Astrocyte (in vitro differentiated cells and primary cell): Measurements from ENCODE around the gene BCR. TPM values are rescaled to one million over a fixed set of nuclear protein-coding genes. Genes with fewer than 3 reads are reported as not detected.
A peak's percentile ranks its signal among the peaks of the same experiment; 100 is the strongest.

Experiments
- DNase-seq: peaks from one replicate; pipeline ENCODE4 v3.0.0-alpha.2; 2010; ENCODE audit warnings: low read depth
- FAIRE-seq: peaks from 2 replicates; lab custom pipeline; 2011; peaks lifted over from hg19 to GRCh38; lab: Jason Lieb, UNC
- H2AFZ ChIP-seq: 2 replicates; pipeline ENCODE4 v1.6.0; 2012; ENCODE audit warnings: low read depth, low read length, inconsistent platforms
- H3K27ac ChIP-seq: 2 replicates; pipeline ENCODE4 v1.5.1; 2011; ENCODE audit warnings: low read depth, low read length, inconsistent platforms
- H3K27me3 ChIP-seq: 2 replicates; pipeline ENCODE4 v1.6.0; 2011; ENCODE audit warnings: low read length, inconsistent platforms; ENCODE audit not compliant: insufficient read depth
- H3K36me3 ChIP-seq: 2 replicates; pipeline ENCODE4 v1.5.1; 2011; ENCODE audit warnings: low read length, inconsistent platforms; ENCODE audit not compliant: insufficient read depth
- H3K4me1 ChIP-seq: 2 replicates; pipeline ENCODE4 v1.5.1; 2011; ENCODE audit warnings: low read length, inconsistent platforms; ENCODE audit not compliant: insufficient read depth
- H3K4me2 ChIP-seq: 2 replicates; pipeline ENCODE4 v1.6.0; 2012; ENCODE audit warnings: low read length, inconsistent platforms
- H3K4me3 ChIP-seq: 2 replicates; pipeline ENCODE4 v1.5.1; 2011; ENCODE audit warnings: low read depth, mild to moderate bottlenecking, low read length, inconsistent platforms; ENCODE audit not compliant: insufficient read depth
- H3K79me2 ChIP-seq: 2 replicates; pipeline ENCODE4 v1.6.0; 2012; ENCODE audit warnings: mild to moderate bottlenecking, low read length, inconsistent platforms; ENCODE audit not compliant: insufficient read depth
- H3K9ac ChIP-seq: 2 replicates; pipeline ENCODE4 v1.6.0; 2012; ENCODE audit warnings: mild to moderate bottlenecking, low read length, inconsistent platforms
- H3K9me3 ChIP-seq: 2 replicates; pipeline ENCODE4 v1.5.1; 2012; ENCODE audit warnings: low read depth, mild to moderate bottlenecking, low read length, inconsistent platforms; ENCODE audit not compliant: insufficient read depth
- H4K20me1 ChIP-seq: 2 replicates; pipeline ENCODE4 v1.6.0; 2012; ENCODE audit warnings: low read length, inconsistent platforms; ENCODE audit not compliant: insufficient read depth
- H3K27ac Mint-ChIP-seq: one replicate; pipeline ENCODE4 v1.8.0; 2021; ENCODE audit warnings: mild to moderate bottlenecking, mixed read lengths; ENCODE audit not compliant: unreplicated experiment
- H3K27me3 Mint-ChIP-seq: one replicate; pipeline ENCODE4 v1.8.0; 2021; ENCODE audit warnings: low read depth, mixed read lengths; ENCODE audit not compliant: unreplicated experiment
- H3K36me3 Mint-ChIP-seq: one replicate; pipeline ENCODE4 v1.8.0; 2021; ENCODE audit warnings: low read depth, mixed read lengths; ENCODE audit not compliant: unreplicated experiment
- H3K4me1 Mint-ChIP-seq: one replicate; pipeline ENCODE4 v1.8.0; 2021; ENCODE audit warnings: low read depth, mixed read lengths; ENCODE audit not compliant: unreplicated experiment
- H3K4me3 Mint-ChIP-seq: one replicate; pipeline ENCODE4 v1.8.0; 2021; ENCODE audit warnings: mild to moderate bottlenecking, moderate library complexity, mixed read lengths; ENCODE audit not compliant: unreplicated experiment
- H3K9me3 Mint-ChIP-seq: one replicate; pipeline ENCODE4 v1.8.0; 2021; ENCODE audit warnings: mild to moderate bottlenecking, mixed read lengths; ENCODE audit not compliant: unreplicated experiment
- CTCF ChIP-seq: IDR thresholded peaks from 2 replicates; pipeline ENCODE4 v1.5.1; 2011; ENCODE audit warnings: low read depth, mild to moderate bottlenecking, inconsistent platforms, low read length, moderate library complexity; ENCODE audit not compliant: insufficient read depth
- EZH2 ChIP-seq: IDR thresholded peaks from 2 replicates; pipeline ENCODE4 v1.6.1; 2012; ENCODE audit warnings: mild to moderate bottlenecking, low read length, inconsistent platforms; ENCODE audit not compliant: insufficient read depth
- total RNA-seq: library from RNA; stranded (reverse); gene quantifications from 2 replicates; pipeline ENCODE4 v1.2.1, GENCODE V29; 2021

Gene BCR
- total RNA-seq, 1 donor from 2014 or later = 48.9 TPM

- Histone ChIP-seq H3K36me3 (no peaks in the 10 kb centered on the region), H3K27ac (no peak overlapping the region), H2AFZ (no peak overlapping the region), H3K79me2 (no peaks in the 10 kb centered on the region), H4K20me1 (peaks cover 16% of the 10 kb centered on the region), H3K4me3 (no peak overlapping the region), H3K4me2 (peak overlapping the region; percentile 33), H3K27me3 (no peaks in the 10 kb centered on the region), H3K4me1 (peaks cover 28% of the 10 kb centered on the region), H3K9me3 (no peaks in the 10 kb centered on the region), H3K9ac (no peak overlapping the region)
- DNase-seq (peak; percentile 64), FAIRE-seq (no peak)
- no peak overlapping the region for H3K4me3 Mint-ChIP-seq
- H3K4me1 Mint-ChIP-seq = peaks cover 7% of the 10 kb centered on the region
- no peaks in the 10 kb centered on the region for H3K27me3 Mint-ChIP-seq
- H3K27ac Mint-ChIP-seq = no peak overlapping the region
- H3K36me3 Mint-ChIP-seq = peaks cover 8% of the 10 kb centered on the region
- H3K9me3 Mint-ChIP-seq = no peaks in the 10 kb centered on the region
- no peak for TF ChIP-seq EZH2
- TF ChIP-seq CTCF = no peak
Observed at GRCh38 chr22:23285734-23286133, 105.4 kb downstream of the BCR start.

DNA sequence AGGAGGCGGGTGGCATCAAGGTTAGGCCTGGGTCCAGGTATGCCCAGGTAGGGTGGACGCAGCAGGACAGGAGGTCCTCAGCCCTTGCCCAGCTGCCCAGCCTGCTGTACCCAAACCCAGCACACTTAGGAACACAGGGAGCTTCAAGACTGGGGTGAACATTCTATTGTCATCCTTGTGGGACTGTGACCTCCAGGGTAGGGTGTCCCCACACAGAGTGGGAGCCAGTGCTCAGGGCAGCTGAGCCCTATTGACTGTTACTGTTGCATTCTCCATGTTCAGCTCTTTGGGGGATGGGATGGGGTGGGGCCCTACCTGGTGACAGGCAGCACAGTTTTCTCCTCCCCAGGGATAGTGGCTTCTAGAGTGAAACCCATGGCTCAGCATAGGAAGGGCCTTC is 106.0 kb downstream of the BCR start:
- Histone ChIP-seq H4K20me1 (peaks cover 18% of the 10 kb centered on the region), H3K9me3 (no peaks in the 10 kb centered on the region), H3K9ac (no peak overlapping the region), H3K79me2 (no peaks in the 10 kb centered on the region), H2AFZ (no peak overlapping the region), H3K27ac (no peak overlapping the region), H3K4me3 (no peak overlapping the region), H3K4me2 (peak overlapping the region; percentile 33), H3K4me1 (peaks cover 27% of the 10 kb centered on the region), H3K36me3 (peaks cover 2% of the 10 kb centered on the region), H3K27me3 (no peaks in the 10 kb centered on the region)
- TF ChIP-seq EZH2 (no peak), CTCF (no peak)
- Mint-ChIP-seq H3K27ac (no peak overlapping the region), H3K9me3 (no peaks in the 10 kb centered on the region), H3K36me3 (peaks cover 8% of the 10 kb centered on the region), H3K4me1 (peaks cover 11% of the 10 kb centered on the region), H3K27me3 (no peaks in the 10 kb centered on the region), H3K4me3 (no peak overlapping the region)
- DNase-seq = no peak
- FAIRE-seq = no peak

GRCh38 chr22:23287136-23288095 is 107.1 kb downstream of the BCR start:
- Histone ChIP-seq H3K4me1 (peaks cover 16% of the 10 kb centered on the region), H3K79me2 (no peaks in the 10 kb centered on the region), H2AFZ (no peak overlapping the region), H3K27me3 (no peaks in the 10 kb centered on the region), H3K9ac (no peak overlapping the region), H4K20me1 (peaks cover 22% of the 10 kb centered on the region), H3K36me3 (peaks cover 3% of the 10 kb centered on the region), H3K4me2 (no peak overlapping the region), H3K4me3 (no peak overlapping the region), H3K9me3 (no peaks in the 10 kb centered on the region), H3K27ac (no peak overlapping the region)
- DNase-seq (no peak), FAIRE-seq (no peak)
- Mint-ChIP-seq H3K27ac (no peak overlapping the region), H3K36me3 (peaks cover 11% of the 10 kb centered on the region), H3K9me3 (no peaks in the 10 kb centered on the region), H3K27me3 (no peaks in the 10 kb centered on the region), H3K4me1 (peaks cover 16% of the 10 kb centered on the region), H3K4me3 (no peak overlapping the region)
- TF ChIP-seq EZH2 (no peak), CTCF (no peak)
